Neuronal stem cell (in vitro differentiated cells): ENCODE measurements around the gene P4HB.

Experiments used
- DNase-seq: peaks from one replicate; pipeline ENCODE4 v3.0.0-alpha.2; 2013; ENCODE audit warnings: low spot score
- H2AFZ ChIP-seq: one replicate; pipeline ENCODE4 v1.6.1; 2013; ENCODE audit warnings: mild to moderate bottlenecking, low read length, inconsistent platforms
- H2AK5ac ChIP-seq: 2 replicates; pipeline ENCODE4 v1.6.1; 2013; ENCODE audit warnings: low read depth, mild to moderate bottlenecking, inconsistent platforms, low read length, moderate library complexity, mixed read lengths
- H2BK120ac ChIP-seq: 2 replicates; pipeline ENCODE4 v1.6.1; 2013; ENCODE audit warnings: low read depth, mild to moderate bottlenecking, inconsistent platforms, low read length, moderate library complexity, mixed read lengths
- H2BK12ac ChIP-seq: one replicate; pipeline ENCODE4 v1.6.1; 2013; ENCODE audit warnings: low read length, inconsistent platforms
- H2BK15ac ChIP-seq: 2 replicates; pipeline ENCODE4 v1.6.1; 2013; ENCODE audit warnings: mild to moderate bottlenecking, low read length, inconsistent platforms, mixed read lengths
- H2BK5ac ChIP-seq: one replicate; pipeline ENCODE4 v1.6.1; 2013; ENCODE audit warnings: inconsistent platforms, mild to moderate bottlenecking, low read length, moderate library complexity
- H3K14ac ChIP-seq: one replicate; pipeline ENCODE4 v1.6.1; 2013; ENCODE audit warnings: low read length, inconsistent platforms
- H3K18ac ChIP-seq: 2 replicates; pipeline ENCODE4 v1.6.1; 2013; ENCODE audit warnings: low read length, inconsistent platforms
- H3K23ac ChIP-seq: 2 replicates; pipeline ENCODE4 v1.6.1; 2013; ENCODE audit warnings: low read depth, mild to moderate bottlenecking, mixed read lengths, low read length, inconsistent platforms; ENCODE audit not compliant: poor library complexity
- H3K27ac ChIP-seq: replicated peaks from 3 replicates; pipeline ENCODE4 v1.5.1; 2013; ENCODE audit warnings: low read length, inconsistent platforms
- H3K27me3 ChIP-seq, 3 experiments: 2 replicates each; pipeline ENCODE4 v1.6.1; 2013; ENCODE audit warnings: low read length in 3 of 3, mild to moderate bottlenecking in 2 of 3, inconsistent platforms in 1 of 3, low read depth in 1 of 3, mixed read lengths in 1 of 3, moderate library complexity in 1 of 3; ENCODE audit not compliant: control insufficient read depth in 3 of 3, insufficient read depth in 3 of 3
- H3K36me3 ChIP-seq, 2 donors: replicated peaks in 1 of 2; 2 replicates each; pipeline ENCODE4 v1.6.1; 2013; ENCODE audit warnings: low read length in 2 of 2; ENCODE audit not compliant: control insufficient read depth in 2 of 2, insufficient read depth in 2 of 2
- H3K4ac ChIP-seq: 2 replicates; pipeline ENCODE4 v1.6.1; 2013; ENCODE audit warnings: inconsistent platforms, mild to moderate bottlenecking, low read length, moderate library complexity
- H3K4me1 ChIP-seq, 2 donors: 1 replicate in 1 of 2; 2 replicates in 1 of 2; pipeline ENCODE4 v1.6.1; 2013; ENCODE audit warnings: low read length in 2 of 2, low read depth in 1 of 2; ENCODE audit not compliant: control insufficient read depth in 2 of 2, insufficient read depth in 1 of 2
- H3K4me2 ChIP-seq: one replicate; pipeline ENCODE4 v1.6.1; 2013; ENCODE audit warnings: mild to moderate bottlenecking, low read length, inconsistent platforms; ENCODE audit not compliant: insufficient read depth, poor library complexity, severe bottlenecking
- H3K4me3 ChIP-seq, 2 donors: 2 replicates each; pipeline ENCODE4 v1.5.1; 2013; ENCODE audit warnings: low read length in 2 of 2, mild to moderate bottlenecking in 2 of 2, inconsistent platforms in 1 of 2, moderate library complexity in 1 of 2
- H3K79me1 ChIP-seq: one replicate; pipeline ENCODE4 v1.6.1; 2013; ENCODE audit warnings: low read depth, mild to moderate bottlenecking, inconsistent platforms, low read length, moderate library complexity
- H3K9ac ChIP-seq: one replicate; pipeline ENCODE4 v1.6.1; 2013; ENCODE audit warnings: mild to moderate bottlenecking, low read depth, low read length, inconsistent platforms; ENCODE audit not compliant: poor library complexity
- H3K9me3 ChIP-seq, 2 donors: replicated peaks in 1 of 2; 2 replicates each; pipeline versions ENCODE3 to v1.6.1; 2013; ENCODE audit warnings: low read length in 2 of 2, mild to moderate bottlenecking in 2 of 2, inconsistent platforms in 1 of 2, low read depth in 1 of 2, mixed read lengths in 1 of 2, moderate library complexity in 1 of 2; ENCODE audit not compliant: control insufficient read depth in 2 of 2, insufficient read depth in 1 of 2
- H4K8ac ChIP-seq: one replicate; pipeline ENCODE4 v1.6.1; 2013; ENCODE audit warnings: low read depth, mild to moderate bottlenecking, inconsistent platforms, low read length, moderate library complexity
- H4K91ac ChIP-seq: one replicate; pipeline ENCODE4 v1.6.1; 2013; ENCODE audit warnings: low read length, low read depth, mild to moderate bottlenecking, inconsistent platforms; ENCODE audit not compliant: poor library complexity
- WGBS, 2 donors: extraction: QIAGEN DNeasy Blood & Tissue Kit; methylation state at CpG; one replicate each; pipeline ENCODE4 v1.1.7; 2013; ENCODE audit warnings: missing lambda C conversion rate in 2 of 2, mixed read lengths in 1 of 2; ENCODE audit not compliant: insufficient read length in 2 of 2, insufficient replicate concordance in 1 of 2; ENCODE audit errors: extremely low coverage in 2 of 2; 5-methylcytosine and 5-hydroxymethylcytosine counted together

P4HB gene

DNA sequence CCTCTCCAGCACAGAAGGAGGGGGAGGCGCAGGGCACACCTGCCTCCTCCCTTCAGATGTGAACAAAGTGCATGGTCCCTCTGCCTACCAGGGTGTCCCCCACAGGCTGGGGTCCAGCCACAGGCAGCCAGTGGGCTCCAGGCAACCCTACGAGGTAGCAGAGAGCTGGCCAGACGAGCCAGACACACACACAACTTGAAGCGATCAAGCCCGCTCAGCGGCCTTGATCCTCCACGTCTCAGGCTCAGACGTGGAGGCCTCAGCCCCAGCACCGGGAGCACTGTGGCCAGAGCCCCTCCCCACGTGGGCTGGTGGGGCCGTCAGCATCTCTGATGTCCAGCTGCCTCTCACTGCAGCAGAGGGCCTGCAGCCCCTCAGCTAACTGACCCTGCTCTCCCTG lies 35.7 kb downstream of the P4HB start:
- H3K14ac ChIP-seq: no peak overlapping the region
- DNase-seq: no peak
- no peak overlapping the region for H2BK12ac ChIP-seq
- H3K4me3 ChIP-seq: no peak overlapping the region
- H3K27me3 ChIP-seq: no peaks in the 10 kb centered on the region
- no peak overlapping the region for H4K91ac ChIP-seq
- H3K4ac ChIP-seq: no peak overlapping the region
- H3K4me1 ChIP-seq: peaks cover 1 to 9% of the 10 kb centered on the region in 2 donors
- H3K4me2 ChIP-seq: no peak overlapping the region
- no CpG with 5 or more reads among the region's 11 CpGs for WGBS, 2 donors
- H3K27ac ChIP-seq: no peak overlapping the region
- no peak overlapping the region for H4K8ac ChIP-seq
- peaks cover 3 to 28% of the 10 kb centered on the region in 2 donors for H3K36me3 ChIP-seq
- no peaks in the 10 kb centered on the region for H3K9me3 ChIP-seq
- no peak overlapping the region for H2AK5ac ChIP-seq
- no peak overlapping the region for H2AFZ ChIP-seq
- peak overlapping the region; percentile 39 for H2BK5ac ChIP-seq
- H3K9ac ChIP-seq: no peak overlapping the region
- H3K18ac ChIP-seq: no peak overlapping the region
- no peak overlapping the region for H3K23ac ChIP-seq
- no peak overlapping the region for H2BK15ac ChIP-seq
- peaks cover 17% of the 10 kb centered on the region for H3K79me1 ChIP-seq
- no peak overlapping the region for H2BK120ac ChIP-seq

DNA sequence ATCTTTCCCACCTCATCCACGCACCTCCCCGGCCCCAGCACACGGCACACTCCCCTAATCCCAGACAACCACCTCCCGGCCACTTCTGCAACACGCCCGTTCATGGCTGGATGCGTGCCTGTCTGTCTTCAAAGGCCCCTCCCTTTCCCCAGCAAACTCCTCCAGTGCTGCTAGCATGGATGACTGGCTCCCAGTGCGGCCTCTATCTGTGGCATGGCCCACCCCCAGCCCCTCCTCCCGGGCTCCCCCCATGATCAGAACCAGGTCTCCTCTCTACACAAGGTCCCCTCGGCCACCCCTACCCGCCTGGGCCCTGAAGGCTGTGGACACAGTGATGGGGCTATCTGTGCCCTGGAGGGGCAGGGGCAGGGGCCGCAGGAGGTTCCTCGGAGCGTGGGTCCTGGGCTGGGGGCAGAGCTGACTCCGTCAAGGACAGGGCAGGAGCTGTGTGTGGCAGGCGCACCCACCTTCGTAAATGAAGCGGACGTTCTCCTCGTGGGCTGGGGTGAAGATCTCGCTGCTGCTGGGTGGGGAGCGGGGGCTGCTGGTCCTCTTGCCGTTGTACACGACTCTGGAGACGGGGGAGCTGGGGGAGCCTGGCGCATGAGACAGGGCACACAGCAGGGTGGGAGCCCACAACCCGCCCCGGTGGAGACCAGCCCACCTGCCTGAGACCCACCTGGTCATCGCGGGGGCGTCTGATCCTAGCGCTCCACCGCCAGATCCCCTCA lies 36.4 kb downstream of the P4HB start:
- H3K14ac ChIP-seq: no peak overlapping the region
- DNase-seq: no peak
- no peaks in the 10 kb centered on the region for H3K9me3 ChIP-seq
- H4K8ac ChIP-seq: no peak overlapping the region
- peak overlapping the region; percentile 65 for H3K23ac ChIP-seq
- no peak overlapping the region for H3K9ac ChIP-seq
- H3K27ac ChIP-seq: no peak overlapping the region
- no peak overlapping the region for H2BK120ac ChIP-seq
- no peak overlapping the region for H3K4me3 ChIP-seq
- no peak overlapping the region for H2AFZ ChIP-seq
- H3K36me3 ChIP-seq: peaks cover 3 to 28% of the 10 kb centered on the region in 2 donors
- H2BK12ac ChIP-seq: no peak overlapping the region
- H3K4me2 ChIP-seq: no peak overlapping the region
- H3K18ac ChIP-seq: no peak overlapping the region
- H2BK15ac ChIP-seq: no peak overlapping the region
- H4K91ac ChIP-seq: no peak overlapping the region
- no peaks in the 10 kb centered on the region for H3K27me3 ChIP-seq
- H2AK5ac ChIP-seq: no peak overlapping the region
- H3K4me1 ChIP-seq: peaks cover 3 to 8% of the 10 kb centered on the region in 2 donors
- no peak overlapping the region for H3K4ac ChIP-seq
- H3K79me1 ChIP-seq: peaks cover 14% of the 10 kb centered on the region
- no CpG with 5 or more reads among the region's 33 CpGs for WGBS, 2 donors
- no peak overlapping the region for H2BK5ac ChIP-seq

DNA sequence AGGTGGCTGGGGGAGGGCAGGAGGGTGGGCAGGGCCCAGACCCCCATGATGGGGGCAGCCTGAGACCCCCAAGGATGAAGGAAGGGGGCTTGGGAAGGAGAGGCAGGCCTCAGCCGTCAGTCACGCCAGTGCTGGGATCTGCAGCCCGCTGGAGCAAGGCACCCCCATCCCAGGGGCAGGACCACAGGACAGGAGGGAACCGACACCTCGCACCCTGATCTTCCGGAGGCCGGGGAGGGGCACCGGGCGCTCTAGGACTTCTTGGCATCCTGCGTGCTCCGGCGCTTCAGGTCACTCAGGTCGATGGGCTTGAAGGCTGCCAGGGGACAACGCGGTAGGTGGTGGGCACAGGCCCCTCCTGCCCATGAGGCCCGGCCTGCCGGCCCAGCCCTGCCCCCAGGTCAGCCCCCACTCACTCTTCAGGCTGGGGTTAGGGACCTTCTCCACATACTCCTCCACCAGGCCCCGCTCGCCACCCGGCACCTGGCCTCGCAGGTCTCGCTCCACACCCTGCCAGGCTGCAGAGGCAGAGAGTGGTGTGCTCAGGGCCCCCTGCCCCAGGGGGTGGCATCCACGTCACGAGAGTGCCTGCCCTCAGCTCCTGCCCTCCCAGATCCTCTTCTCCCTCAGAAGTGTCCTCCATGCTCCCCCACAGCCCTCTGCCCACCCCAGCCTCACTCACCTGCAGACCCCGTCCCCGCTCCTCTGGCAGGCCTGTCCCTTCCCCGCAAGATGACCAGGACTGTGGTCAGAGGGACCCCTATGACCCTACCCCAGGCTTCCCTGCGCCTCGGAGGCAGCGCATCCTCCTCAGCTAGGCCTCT lies 37.1 kb downstream of the P4HB start:
- no peak overlapping the region for H4K91ac ChIP-seq
- peaks cover under 1 to 6% of the 10 kb centered on the region in 2 donors for H3K4me1 ChIP-seq
- no peak overlapping the region for H3K9ac ChIP-seq
- H2AK5ac ChIP-seq: no peak overlapping the region
- DNase-seq: no peak
- H3K4me3 ChIP-seq: no peak overlapping the region
- H3K4ac ChIP-seq: no peak overlapping the region
- no peak overlapping the region for H3K4me2 ChIP-seq
- no peak overlapping the region for H2BK5ac ChIP-seq
- H3K27ac ChIP-seq: no peak overlapping the region
- no CpG with 5 or more reads among the region's 30 CpGs for WGBS, 2 donors
- H3K27me3 ChIP-seq: no peaks in the 10 kb centered on the region
- H3K36me3 ChIP-seq: peaks cover 3 to 28% of the 10 kb centered on the region in 2 donors
- no peak overlapping the region for H2AFZ ChIP-seq
- H2BK15ac ChIP-seq: no peak overlapping the region
- no peaks in the 10 kb centered on the region for H3K9me3 ChIP-seq
- no peak overlapping the region for H2BK12ac ChIP-seq
- no peak overlapping the region for H2BK120ac ChIP-seq
- no peak overlapping the region for H4K8ac ChIP-seq
- H3K79me1 ChIP-seq: peaks cover 9% of the 10 kb centered on the region
- no peak overlapping the region for H3K14ac ChIP-seq
- peak overlapping the region; percentile 65 for H3K23ac ChIP-seq
- no peak overlapping the region for H3K18ac ChIP-seq

DNA sequence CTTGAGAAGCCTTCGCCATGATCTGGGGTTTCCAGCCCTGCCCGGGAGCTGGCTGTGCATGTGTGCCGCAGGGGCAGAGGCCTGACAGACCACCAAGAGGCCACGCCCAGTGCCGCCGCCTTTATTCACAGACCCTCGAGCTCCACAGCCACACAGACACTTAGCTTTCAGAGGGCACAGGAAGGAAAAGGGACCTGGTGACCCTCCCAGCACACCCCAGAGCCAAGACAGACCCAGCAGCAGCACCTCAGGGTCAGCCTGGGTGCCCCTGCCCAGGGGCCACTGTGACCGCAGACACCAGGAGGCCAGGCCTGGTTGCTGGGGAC lies 38.1 kb downstream of the P4HB start:
- no peak overlapping the region for H2BK5ac ChIP-seq
- no peak overlapping the region for H3K9ac ChIP-seq
- H3K4ac ChIP-seq: no peak overlapping the region
- H3K79me1 ChIP-seq: peaks cover 8% of the 10 kb centered on the region
- H3K27ac ChIP-seq: no peak overlapping the region
- H2BK15ac ChIP-seq: no peak overlapping the region
- no peak overlapping the region for H2BK12ac ChIP-seq
- H3K4me2 ChIP-seq: no peak overlapping the region
- no peak overlapping the region for H2AK5ac ChIP-seq
- H2BK120ac ChIP-seq: no peak overlapping the region
- H3K23ac ChIP-seq: peak overlapping the region; percentile 17
- peaks cover 0 to 8% of the 10 kb centered on the region in 2 donors for H3K4me1 ChIP-seq
- no peak overlapping the region for H3K14ac ChIP-seq
- peak overlapping the region; percentile 38 for H3K18ac ChIP-seq
- H4K8ac ChIP-seq: no peak overlapping the region
- H3K36me3 ChIP-seq: peaks cover 3 to 28% of the 10 kb centered on the region in 2 donors
- H3K9me3 ChIP-seq: no peaks in the 10 kb centered on the region
- no peak overlapping the region for H2AFZ ChIP-seq
- no peaks in the 10 kb centered on the region for H3K27me3 ChIP-seq
- no peak overlapping the region for H3K4me3 ChIP-seq
- no CpG with 5 or more reads among the region's 8 CpGs for WGBS, 2 donors
- no peak for DNase-seq
- no peak overlapping the region for H4K91ac ChIP-seq
